GM23338 (cell line): ENCODE data around the gene CACNA1C.

ENCODE experiments used
- EZH2 ChIP-seq: fragments of 200-600 bp; sonication (generic); IDR thresholded peaks from one replicate; pipeline ENCODE4 v1.8.0; 2017; ENCODE audit warnings: antibody characterized with exemption, mild to moderate bottlenecking, low read depth; ENCODE audit not compliant: unreplicated experiment
- EZH2phosphoT487 ChIP-seq: fragments of 200-600 bp; sonication (generic); IDR thresholded peaks from one replicate; pipeline ENCODE4 v1.8.1; 2018; ENCODE audit warnings: antibody characterized with exemption; ENCODE audit not compliant: unreplicated experiment
- POLR2AphosphoS5 ChIP-seq: IDR thresholded peaks from 2 replicates; pipeline ENCODE4 v1.6.1; 2016; ENCODE audit warnings: antibody characterized with exemption, low read depth
- ZNF331 ChIP-seq: fragments of 250-450 bp; sonication (Bioruptor Pico); IDR thresholded peaks from 2 replicates; pipeline ENCODE4 v1.5.0; 2020; ENCODE audit warnings: low read depth, mild to moderate bottlenecking, moderate library complexity
- TF ChIP-seq, protein P1 (sequence below), 2 experiments: fragments of 200-600 bp in 1 of 2; sonication (generic) in 1 of 2; conservative IDR thresholded peaks; 2 replicates each; pipeline versions ENCODE4 v1.5.1 to v1.6.1; 2016 to 2017; ENCODE audit warnings: antibody characterized with exemption in 2 of 2, low read depth in 2 of 2, mild to moderate bottlenecking in 2 of 2, moderate library complexity in 1 of 2
- TF ChIP-seq, protein P2 (sequence below): IDR thresholded peaks from one replicate; pipeline ENCODE4 v1.6.1; 2018; ENCODE audit warnings: antibody characterized with exemption; ENCODE audit not compliant: unreplicated experiment

DNA sequence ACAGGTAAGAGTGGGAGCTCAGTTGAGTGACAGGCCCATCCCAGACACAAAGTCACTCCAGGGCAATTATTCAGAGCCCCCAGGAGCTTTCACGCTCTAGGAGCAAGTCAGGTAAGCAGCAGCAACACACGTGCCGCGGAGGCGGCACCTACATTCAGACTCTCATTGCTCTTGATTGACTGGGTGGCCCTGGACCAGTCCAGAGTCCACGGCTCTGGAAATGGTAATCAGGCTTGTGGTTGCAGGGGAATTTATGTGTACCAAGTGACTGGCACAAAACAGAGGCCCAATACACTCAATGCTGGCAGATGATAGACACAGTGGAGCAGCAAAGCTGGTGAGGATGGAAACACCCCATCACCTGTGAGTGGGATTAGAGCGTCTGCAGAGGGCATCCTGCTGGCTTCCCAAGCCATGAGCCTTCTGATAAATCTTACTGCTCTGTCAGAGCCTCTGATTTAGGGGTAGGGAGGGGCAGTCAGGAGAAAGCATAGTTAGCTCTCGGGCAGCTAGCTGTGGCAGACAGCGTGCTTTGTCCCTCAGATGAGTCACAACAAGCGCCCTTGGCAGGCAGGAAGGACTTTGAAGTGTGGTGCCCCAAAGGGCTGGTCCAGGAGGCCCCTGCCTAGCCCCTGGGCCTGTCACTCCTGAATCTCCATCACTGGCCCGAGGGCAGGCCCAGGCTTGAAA, 344.7 kb downstream of the CACNA1C start:
- TF ChIP-seq POLR2AphosphoS5 (no peak), EZH2 (no peak), EZH2phosphoT487 (no peak), ZNF331 (CRISPR knock-in tag) (no peak)
- TF ChIP-seq, protein P1, sequence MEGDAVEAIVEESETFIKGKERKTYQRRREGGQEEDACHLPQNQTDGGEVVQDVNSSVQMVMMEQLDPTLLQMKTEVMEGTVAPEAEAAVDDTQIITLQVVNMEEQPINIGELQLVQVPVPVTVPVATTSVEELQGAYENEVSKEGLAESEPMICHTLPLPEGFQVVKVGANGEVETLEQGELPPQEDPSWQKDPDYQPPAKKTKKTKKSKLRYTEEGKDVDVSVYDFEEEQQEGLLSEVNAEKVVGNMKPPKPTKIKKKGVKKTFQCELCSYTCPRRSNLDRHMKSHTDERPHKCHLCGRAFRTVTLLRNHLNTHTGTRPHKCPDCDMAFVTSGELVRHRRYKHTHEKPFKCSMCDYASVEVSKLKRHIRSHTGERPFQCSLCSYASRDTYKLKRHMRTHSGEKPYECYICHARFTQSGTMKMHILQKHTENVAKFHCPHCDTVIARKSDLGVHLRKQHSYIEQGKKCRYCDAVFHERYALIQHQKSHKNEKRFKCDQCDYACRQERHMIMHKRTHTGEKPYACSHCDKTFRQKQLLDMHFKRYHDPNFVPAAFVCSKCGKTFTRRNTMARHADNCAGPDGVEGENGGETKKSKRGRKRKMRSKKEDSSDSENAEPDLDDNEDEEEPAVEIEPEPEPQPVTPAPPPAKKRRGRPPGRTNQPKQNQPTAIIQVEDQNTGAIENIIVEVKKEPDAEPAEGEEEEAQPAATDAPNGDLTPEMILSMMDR (conservative IDR thresholded peaks at IDR 0.05; ENCODE audit: low read depth in 2 of 2): no peak
- TF ChIP-seq, protein P2, sequence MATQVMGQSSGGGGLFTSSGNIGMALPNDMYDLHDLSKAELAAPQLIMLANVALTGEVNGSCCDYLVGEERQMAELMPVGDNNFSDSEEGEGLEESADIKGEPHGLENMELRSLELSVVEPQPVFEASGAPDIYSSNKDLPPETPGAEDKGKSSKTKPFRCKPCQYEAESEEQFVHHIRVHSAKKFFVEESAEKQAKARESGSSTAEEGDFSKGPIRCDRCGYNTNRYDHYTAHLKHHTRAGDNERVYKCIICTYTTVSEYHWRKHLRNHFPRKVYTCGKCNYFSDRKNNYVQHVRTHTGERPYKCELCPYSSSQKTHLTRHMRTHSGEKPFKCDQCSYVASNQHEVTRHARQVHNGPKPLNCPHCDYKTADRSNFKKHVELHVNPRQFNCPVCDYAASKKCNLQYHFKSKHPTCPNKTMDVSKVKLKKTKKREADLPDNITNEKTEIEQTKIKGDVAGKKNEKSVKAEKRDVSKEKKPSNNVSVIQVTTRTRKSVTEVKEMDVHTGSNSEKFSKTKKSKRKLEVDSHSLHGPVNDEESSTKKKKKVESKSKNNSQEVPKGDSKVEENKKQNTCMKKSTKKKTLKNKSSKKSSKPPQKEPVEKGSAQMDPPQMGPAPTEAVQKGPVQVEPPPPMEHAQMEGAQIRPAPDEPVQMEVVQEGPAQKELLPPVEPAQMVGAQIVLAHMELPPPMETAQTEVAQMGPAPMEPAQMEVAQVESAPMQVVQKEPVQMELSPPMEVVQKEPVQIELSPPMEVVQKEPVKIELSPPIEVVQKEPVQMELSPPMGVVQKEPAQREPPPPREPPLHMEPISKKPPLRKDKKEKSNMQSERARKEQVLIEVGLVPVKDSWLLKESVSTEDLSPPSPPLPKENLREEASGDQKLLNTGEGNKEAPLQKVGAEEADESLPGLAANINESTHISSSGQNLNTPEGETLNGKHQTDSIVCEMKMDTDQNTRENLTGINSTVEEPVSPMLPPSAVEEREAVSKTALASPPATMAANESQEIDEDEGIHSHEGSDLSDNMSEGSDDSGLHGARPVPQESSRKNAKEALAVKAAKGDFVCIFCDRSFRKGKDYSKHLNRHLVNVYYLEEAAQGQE: no peak
